Measurements from ENCODE around the gene PINK1. TPM values are rescaled to one million over a fixed set of nuclear protein-coding genes. Genes with fewer than 3 reads are reported as not detected.

Gene PINK1
- total and polyA plus RNA-seq, 2 of the 13 experiments (the other 11 are each of a cell fraction or from before 2014, with no cell fraction given) = 15.3 to 16.1 TPM

DNA sequence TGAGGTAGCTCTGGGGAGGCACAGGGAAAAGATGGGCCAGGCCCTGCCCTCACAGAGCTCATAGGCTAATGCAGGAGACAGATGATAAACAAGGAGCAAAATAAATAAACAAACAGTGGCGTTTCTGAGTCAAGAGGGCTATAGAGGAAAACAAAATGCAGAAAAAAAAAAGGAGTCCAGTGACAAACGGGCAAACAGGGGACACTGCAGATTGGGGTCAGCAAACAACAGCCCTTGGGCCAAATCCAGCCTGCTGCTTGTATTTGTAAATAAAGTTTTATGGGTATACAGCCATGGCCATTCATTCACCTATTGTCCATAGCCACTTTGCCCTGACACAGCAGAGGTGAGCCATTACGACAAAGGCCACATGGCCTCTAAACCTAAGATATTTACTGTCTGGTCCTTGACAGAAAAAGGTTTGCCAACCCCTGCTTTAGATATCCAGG is 19.1 kb upstream of the PINK1 start (continued):
- TF ChIP-seq, protein P1, sequence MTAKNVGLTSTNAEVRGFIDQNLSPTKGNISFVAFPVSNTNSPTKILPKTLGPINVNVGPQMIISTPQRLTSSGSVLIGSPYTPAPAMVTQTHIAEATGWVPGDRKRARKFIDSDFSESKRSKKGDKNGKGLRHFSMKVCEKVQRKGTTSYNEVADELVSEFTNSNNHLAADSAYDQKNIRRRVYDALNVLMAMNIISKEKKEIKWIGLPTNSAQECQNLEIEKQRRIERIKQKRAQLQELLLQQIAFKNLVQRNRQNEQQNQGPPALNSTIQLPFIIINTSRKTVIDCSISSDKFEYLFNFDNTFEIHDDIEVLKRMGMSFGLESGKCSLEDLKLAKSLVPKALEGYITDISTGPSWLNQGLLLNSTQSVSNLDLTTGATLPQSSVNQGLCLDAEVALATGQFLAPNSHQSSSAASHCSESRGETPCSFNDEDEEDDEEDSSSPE (CRISPR knock-in tag; IDR thresholded peaks at IDR 0.05) = no peak
- TF ChIP-seq, protein P2, sequence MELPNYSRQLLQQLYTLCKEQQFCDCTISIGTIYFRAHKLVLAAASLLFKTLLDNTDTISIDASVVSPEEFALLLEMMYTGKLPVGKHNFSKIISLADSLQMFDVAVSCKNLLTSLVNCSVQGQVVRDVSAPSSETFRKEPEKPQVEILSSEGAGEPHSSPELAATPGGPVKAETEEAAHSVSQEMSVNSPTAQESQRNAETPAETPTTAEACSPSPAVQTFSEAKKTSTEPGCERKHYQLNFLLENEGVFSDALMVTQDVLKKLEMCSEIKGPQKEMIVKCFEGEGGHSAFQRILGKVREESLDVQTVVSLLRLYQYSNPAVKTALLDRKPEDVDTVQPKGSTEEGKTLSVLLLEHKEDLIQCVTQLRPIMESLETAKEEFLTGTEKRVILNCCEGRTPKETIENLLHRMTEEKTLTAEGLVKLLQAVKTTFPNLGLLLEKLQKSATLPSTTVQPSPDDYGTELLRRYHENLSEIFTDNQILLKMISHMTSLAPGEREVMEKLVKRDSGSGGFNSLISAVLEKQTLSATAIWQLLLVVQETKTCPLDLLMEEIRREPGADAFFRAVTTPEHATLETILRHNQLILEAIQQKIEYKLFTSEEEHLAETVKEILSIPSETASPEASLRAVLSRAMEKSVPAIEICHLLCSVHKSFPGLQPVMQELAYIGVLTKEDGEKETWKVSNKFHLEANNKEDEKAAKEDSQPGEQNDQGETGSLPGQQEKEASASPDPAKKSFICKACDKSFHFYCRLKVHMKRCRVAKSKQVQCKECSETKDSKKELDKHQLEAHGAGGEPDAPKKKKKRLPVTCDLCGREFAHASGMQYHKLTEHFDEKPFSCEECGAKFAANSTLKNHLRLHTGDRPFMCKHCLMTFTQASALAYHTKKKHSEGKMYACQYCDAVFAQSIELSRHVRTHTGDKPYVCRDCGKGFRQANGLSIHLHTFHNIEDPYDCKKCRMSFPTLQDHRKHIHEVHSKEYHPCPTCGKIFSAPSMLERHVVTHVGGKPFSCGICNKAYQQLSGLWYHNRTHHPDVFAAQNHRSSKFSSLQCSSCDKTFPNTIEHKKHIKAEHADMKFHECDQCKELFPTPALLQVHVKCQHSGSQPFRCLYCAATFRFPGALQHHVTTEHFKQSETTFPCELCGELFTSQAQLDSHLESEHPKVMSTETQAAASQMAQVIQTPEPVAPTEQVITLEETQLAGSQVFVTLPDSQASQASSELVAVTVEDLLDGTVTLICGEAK (IDR thresholded peaks at IDR 0.05) = peak; percentile 85
- TF ChIP-seq, protein P2 (CRISPR knock-in tag; IDR thresholded peaks at IDR 0.05) = peak; percentile 99
- TF ChIP-seq ZFP37 (CRISPR knock-in tag; IDR thresholded peaks at IDR 0.05; ENCODE audit: borderline replicate concordance) (no peak), ZFX (CRISPR knock-in tag; IDR thresholded peaks at IDR 0.05; ENCODE audit: low read depth) (no peak; the same call in 1 of the 2 replicates), RFXANK (CRISPR knock-in tag; IDR thresholded peaks at IDR 0.05) (no peak), SMC3 (IDR thresholded peaks at IDR 0.05; ENCODE audit: low read length) (no peak), FOXJ3 (CRISPR knock-in tag; IDR thresholded peaks at IDR 0.05; ENCODE audit: borderline replicate concordance) (0 out of 2 replicates have a peak, but pooled peaks have one; percentile 13), NFKBIZ (CRISPR knock-in tag; IDR thresholded peaks at IDR 0.05) (no peak)
- TF ChIP-seq, protein P3, sequence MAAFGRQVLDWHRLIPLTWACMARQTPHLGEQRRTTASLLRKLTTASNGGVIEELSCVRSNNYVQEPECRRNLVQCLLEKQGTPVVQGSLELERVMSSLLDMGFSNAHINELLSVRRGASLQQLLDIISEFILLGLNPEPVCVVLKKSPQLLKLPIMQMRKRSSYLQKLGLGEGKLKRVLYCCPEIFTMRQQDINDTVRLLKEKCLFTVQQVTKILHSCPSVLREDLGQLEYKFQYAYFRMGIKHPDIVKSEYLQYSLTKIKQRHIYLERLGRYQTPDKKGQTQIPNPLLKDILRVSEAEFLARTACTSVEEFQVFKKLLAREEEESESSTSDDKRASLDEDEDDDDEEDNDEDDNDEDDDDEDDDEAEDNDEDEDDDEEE (CRISPR knock-in tag; IDR thresholded peaks at IDR 0.05) = 0 out of 2 replicates have a peak, but pooled peaks have one; percentile 1
- TF ChIP-seq, protein P4, sequence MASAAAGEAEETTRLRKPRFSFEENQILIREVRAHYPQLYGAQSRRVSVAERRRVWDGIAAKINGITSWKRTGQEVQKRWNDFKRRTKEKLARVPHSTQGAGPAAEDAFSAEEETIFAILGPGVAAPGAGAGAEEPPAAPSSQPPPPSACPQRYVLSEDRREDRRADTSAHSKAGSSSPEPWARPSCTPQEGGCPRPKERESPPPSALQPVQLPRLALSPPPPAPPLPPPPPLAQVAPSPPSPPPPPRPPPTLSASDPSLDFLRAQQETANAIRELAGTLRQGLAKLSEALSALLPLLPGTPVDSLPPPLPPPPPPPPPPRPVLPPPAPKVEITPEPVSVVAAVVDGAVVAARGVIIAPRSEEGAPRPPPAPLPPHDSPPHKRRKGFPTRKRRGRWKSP (CRISPR knock-in tag; IDR thresholded peaks at IDR 0.05) = no peak
- TF ChIP-seq, protein P5, sequence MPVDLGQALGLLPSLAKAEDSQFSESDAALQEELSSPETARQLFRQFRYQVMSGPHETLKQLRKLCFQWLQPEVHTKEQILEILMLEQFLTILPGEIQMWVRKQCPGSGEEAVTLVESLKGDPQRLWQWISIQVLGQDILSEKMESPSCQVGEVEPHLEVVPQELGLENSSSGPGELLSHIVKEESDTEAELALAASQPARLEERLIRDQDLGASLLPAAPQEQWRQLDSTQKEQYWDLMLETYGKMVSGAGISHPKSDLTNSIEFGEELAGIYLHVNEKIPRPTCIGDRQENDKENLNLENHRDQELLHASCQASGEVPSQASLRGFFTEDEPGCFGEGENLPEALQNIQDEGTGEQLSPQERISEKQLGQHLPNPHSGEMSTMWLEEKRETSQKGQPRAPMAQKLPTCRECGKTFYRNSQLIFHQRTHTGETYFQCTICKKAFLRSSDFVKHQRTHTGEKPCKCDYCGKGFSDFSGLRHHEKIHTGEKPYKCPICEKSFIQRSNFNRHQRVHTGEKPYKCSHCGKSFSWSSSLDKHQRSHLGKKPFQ (CRISPR knock-in tag; IDR thresholded peaks at IDR 0.05; ENCODE audit: insufficient replicate concordance) = no peak

Data from HepG2 (cell line).